ENCODE data around the gene CNGB1.

GRCh38 chr16:57844416-57845030 is 126.4 kb downstream of the CNGB1 start:
- TF ChIP-seq, protein P1, sequence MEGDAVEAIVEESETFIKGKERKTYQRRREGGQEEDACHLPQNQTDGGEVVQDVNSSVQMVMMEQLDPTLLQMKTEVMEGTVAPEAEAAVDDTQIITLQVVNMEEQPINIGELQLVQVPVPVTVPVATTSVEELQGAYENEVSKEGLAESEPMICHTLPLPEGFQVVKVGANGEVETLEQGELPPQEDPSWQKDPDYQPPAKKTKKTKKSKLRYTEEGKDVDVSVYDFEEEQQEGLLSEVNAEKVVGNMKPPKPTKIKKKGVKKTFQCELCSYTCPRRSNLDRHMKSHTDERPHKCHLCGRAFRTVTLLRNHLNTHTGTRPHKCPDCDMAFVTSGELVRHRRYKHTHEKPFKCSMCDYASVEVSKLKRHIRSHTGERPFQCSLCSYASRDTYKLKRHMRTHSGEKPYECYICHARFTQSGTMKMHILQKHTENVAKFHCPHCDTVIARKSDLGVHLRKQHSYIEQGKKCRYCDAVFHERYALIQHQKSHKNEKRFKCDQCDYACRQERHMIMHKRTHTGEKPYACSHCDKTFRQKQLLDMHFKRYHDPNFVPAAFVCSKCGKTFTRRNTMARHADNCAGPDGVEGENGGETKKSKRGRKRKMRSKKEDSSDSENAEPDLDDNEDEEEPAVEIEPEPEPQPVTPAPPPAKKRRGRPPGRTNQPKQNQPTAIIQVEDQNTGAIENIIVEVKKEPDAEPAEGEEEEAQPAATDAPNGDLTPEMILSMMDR (conservative IDR thresholded peaks at IDR 0.05; ENCODE audit: low read depth, low read length) = no peak
- TF ChIP-seq EZH2 (IDR thresholded peaks at IDR 0.05; ENCODE audit: borderline replicate concordance, low read depth, low read length, poor library complexity, severe bottlenecking) = no peak

Measured in A673 (cell line).